ENCODE results near the gene MPPED1. TPM values are rescaled to one million over a fixed set of nuclear protein-coding genes. Genes with fewer than 3 reads are reported as not detected.

MPPED1 gene
- total RNA-seq, 1 experiment from 2014 or later = not detected

DNA sequence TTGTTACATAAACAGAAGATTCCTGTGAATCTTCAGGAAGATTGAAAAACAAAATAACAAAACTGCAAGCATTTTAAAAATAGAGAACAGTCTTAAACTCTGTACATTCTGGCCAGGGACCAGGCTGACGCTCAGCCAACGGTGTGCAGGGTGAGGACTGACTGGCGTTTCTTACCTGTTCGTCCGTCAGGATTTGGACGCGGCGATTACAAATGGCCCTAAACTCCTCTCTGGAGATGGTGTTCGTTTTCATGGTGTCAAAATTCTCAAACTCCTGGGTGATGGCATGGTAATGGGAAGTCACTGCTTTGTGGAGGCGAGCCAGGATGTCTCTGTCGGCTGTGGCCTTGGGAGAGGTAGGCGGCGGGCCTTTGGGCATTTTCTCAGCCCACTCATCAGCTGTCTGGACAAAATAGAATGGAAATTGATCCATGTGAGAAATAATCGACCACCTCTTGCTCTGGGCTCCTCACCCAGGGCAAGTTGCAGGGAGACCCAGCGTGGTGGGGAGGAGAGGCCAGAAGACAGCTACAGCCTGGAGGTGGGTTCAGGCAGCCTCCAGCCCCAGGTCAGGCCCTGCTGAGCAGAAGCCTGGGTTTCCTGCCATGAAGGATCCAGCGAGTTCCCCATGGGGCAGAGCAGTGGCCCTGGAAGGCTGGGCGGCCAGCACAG is 143.0 kb downstream of the MPPED1 start:
- TF ChIP-seq, protein P1, sequence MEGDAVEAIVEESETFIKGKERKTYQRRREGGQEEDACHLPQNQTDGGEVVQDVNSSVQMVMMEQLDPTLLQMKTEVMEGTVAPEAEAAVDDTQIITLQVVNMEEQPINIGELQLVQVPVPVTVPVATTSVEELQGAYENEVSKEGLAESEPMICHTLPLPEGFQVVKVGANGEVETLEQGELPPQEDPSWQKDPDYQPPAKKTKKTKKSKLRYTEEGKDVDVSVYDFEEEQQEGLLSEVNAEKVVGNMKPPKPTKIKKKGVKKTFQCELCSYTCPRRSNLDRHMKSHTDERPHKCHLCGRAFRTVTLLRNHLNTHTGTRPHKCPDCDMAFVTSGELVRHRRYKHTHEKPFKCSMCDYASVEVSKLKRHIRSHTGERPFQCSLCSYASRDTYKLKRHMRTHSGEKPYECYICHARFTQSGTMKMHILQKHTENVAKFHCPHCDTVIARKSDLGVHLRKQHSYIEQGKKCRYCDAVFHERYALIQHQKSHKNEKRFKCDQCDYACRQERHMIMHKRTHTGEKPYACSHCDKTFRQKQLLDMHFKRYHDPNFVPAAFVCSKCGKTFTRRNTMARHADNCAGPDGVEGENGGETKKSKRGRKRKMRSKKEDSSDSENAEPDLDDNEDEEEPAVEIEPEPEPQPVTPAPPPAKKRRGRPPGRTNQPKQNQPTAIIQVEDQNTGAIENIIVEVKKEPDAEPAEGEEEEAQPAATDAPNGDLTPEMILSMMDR (IDR thresholded peaks at IDR 0.05; ENCODE audit: unreplicated experiment) = no peak
- Mint-ChIP-seq H3K4me3 (ENCODE audit: unreplicated experiment) (no peak overlapping the region), H3K4me1 (ENCODE audit: insufficient read depth, unreplicated experiment) (no peaks in the 10 kb centered on the region), H3K36me3 (ENCODE audit: insufficient read depth, unreplicated experiment) (no peaks in the 10 kb centered on the region), H3K27me3 (ENCODE audit: insufficient read depth, unreplicated experiment) (peaks cover 22% of the 10 kb centered on the region), H3K9me3 (ENCODE audit: unreplicated experiment) (no peaks in the 10 kb centered on the region), H3K27ac (ENCODE audit: low read depth, unreplicated experiment) (no peak overlapping the region)
- BruUV-seq (replicated peaks) = no TSS peak
- no peak for DNase-seq (ENCODE audit: unreplicated experiment)
- intact Hi-C loops (cut with micrococcal nuclease) = no loop called here
- ChIA-PET POLR2A (no interaction called here), CTCF (no interaction called here)

DNA sequence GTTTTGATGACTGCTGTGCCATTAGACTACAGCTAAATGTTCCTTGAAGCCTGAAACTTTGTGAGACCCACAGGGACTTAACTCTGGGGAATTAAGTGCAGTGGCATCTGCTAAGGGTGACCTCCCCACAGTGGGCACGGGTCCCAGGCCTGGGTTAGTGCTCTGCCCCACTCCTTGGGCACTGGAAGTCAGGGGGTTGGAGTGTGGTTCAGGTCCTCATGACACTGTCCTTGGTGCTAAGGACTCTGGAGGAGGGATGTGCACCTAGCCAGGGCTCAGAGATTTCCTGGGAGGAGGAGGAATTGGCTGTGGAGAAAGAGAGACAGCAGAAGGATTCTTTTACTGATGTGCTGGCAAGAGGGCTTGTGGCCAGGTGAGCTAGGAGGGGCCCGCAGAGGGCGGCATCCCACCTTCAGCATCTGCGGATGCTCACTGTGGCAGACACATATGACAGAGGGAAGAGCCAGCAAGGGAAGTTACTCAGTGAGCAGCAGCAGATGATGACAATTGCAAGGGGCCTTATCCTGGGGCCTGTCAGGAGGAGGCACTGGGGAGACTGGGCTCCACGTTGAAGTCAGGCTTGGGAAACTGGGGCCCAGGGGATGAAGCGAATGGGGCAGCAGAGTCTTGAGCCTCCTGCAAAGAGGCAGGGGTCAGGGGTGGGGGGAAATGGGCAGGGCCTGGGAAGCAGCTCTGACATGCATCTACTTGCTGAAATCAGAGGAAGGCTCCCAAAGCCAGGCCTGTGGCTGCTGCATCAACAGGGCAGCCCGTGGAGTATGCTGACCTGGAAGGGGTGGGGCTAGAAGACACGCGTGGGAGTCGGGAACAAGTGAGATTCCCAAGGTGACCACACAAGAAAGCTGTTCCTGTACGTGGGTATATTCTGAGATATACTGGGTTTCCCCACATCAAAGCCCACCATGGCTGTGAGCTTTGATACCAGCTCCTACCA is 144.0 kb downstream of the MPPED1 start:
- no TSS peak for BruUV-seq (replicated peaks)
- ChIA-PET POLR2A (interaction anchor here (1.2 kb wide), 1 partner anchor 11 kb away, joined by 3 read pairs; no protein-coding TSS in a partner anchor), CTCF (no interaction called here)
- Mint-ChIP-seq H3K9me3 (ENCODE audit: unreplicated experiment) (no peaks in the 10 kb centered on the region), H3K27me3 (ENCODE audit: insufficient read depth, unreplicated experiment) (peaks cover 12% of the 10 kb centered on the region), H3K36me3 (ENCODE audit: insufficient read depth, unreplicated experiment) (no peaks in the 10 kb centered on the region), H3K4me3 (ENCODE audit: unreplicated experiment) (no peak overlapping the region), H3K27ac (ENCODE audit: low read depth, unreplicated experiment) (no peak overlapping the region), H3K4me1 (ENCODE audit: insufficient read depth, unreplicated experiment) (no peaks in the 10 kb centered on the region)
- TF ChIP-seq, protein P1 (IDR thresholded peaks at IDR 0.05; ENCODE audit: unreplicated experiment) = no peak
- no peak for DNase-seq (ENCODE audit: unreplicated experiment)
- intact Hi-C loops (cut with micrococcal nuclease) = no loop called here

Other genes with a start within 250 kb of the MPPED1 start
- gene TTLL12, start 224.9 kb upstream of the MPPED1 start, total RNA-seq (2022) = 40.9 and 61.0 TPM in 2 replicates
- not detected in 2 replicates for gene SCUBE1, start 68.6 kb upstream of the MPPED1 start, total RNA-seq (2022)

Measured in MCF 10A (cell line).